Measurements from ENCODE around the gene RAI1. TPM values are rescaled to one million over a fixed set of nuclear protein-coding genes. Genes with fewer than 3 reads are reported as not detected.

The RAI1 gene
- total RNA-seq, 1 experiment from 2014 or later, result 86.3 TPM

DNA sequence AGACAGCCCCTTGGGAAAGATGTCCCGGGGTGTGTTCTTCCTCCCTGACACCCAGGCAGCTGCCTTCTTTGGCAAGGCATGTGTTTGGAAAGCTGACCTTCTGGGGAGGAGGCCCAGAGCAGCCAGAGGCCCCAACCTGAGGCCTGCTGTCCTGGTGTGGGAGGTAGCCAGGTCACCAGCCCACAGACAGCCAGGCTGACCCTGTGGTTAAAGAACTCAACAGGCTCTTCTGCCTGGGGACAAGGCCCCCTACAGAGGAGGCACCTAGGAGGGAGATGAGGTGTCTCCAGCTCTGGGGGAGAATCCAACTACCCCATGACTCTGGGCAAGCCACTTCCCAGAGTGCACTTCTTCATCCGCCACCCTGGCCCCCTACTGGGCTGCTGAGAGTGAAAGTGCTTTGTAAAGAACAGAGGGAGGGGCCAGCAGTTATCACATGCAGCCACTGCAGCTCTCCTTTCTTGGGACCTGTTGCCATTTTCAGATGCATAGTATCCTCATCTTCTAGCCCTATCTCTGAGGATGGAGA lies 168.7 kb downstream of the RAI1 start:
- no peak overlapping the region for H2AFZ ChIP-seq
- no peaks in the 10 kb centered on the region for H3K9me2 ChIP-seq (ENCODE audit: insufficient read depth)
- no peaks in the 10 kb centered on the region for H3K79me2 ChIP-seq (ENCODE audit: low read depth)
- BruUV-seq (replicated peaks), result no TSS peak
- H4K20me1 ChIP-seq (ENCODE audit: insufficient read depth), result no peaks in the 10 kb centered on the region
- H3K4me3 ChIP-seq, result no peak overlapping the region
- H3K27me3 ChIP-seq (ENCODE audit: insufficient read depth, low read depth), result no peaks in the 10 kb centered on the region
- ChIA-PET CTCF (no interaction called here), POLR2A (ENCODE audit: unreplicated experiment) (interaction anchor here (0.7 kb wide), 1 partner anchor 69 kb away, joined by 4 read pairs; no protein-coding TSS in a partner anchor)
- H3K9me3 ChIP-seq (ENCODE audit: insufficient read depth, low read depth), result no peaks in the 10 kb centered on the region
- no peak overlapping the region for H3K27ac ChIP-seq
- peaks cover 36% of the 10 kb centered on the region for H3K4me1 ChIP-seq (replicated peaks; ENCODE audit: insufficient read depth)
- no peaks in the 10 kb centered on the region for H3K36me3 ChIP-seq (ENCODE audit: low read depth)
- peak in 1 of 2 experiments; percentile 44 for DNase-seq
- intact Hi-C loops (cut with micrococcal nuclease; ENCODE audit: unreplicated experiment), result no loop called here
- no peak for TF ChIP-seq EZH2 (IDR thresholded peaks at IDR 0.05; ENCODE audit: low read depth)
- TF ChIP-seq, protein P1, sequence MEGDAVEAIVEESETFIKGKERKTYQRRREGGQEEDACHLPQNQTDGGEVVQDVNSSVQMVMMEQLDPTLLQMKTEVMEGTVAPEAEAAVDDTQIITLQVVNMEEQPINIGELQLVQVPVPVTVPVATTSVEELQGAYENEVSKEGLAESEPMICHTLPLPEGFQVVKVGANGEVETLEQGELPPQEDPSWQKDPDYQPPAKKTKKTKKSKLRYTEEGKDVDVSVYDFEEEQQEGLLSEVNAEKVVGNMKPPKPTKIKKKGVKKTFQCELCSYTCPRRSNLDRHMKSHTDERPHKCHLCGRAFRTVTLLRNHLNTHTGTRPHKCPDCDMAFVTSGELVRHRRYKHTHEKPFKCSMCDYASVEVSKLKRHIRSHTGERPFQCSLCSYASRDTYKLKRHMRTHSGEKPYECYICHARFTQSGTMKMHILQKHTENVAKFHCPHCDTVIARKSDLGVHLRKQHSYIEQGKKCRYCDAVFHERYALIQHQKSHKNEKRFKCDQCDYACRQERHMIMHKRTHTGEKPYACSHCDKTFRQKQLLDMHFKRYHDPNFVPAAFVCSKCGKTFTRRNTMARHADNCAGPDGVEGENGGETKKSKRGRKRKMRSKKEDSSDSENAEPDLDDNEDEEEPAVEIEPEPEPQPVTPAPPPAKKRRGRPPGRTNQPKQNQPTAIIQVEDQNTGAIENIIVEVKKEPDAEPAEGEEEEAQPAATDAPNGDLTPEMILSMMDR (conservative IDR thresholded peaks at IDR 0.05), result no peak
- H3F3A ChIP-seq (ENCODE audit: insufficient read depth, low read depth), result peaks cover 19% of the 10 kb centered on the region; the same call in 1 of the 2 replicates
- H3K4me2 ChIP-seq, result no peak overlapping the region

GRCh38 chr17:17851103-17852002 lies 170.1 kb downstream of the RAI1 start:
- Histone ChIP-seq H2AFZ (no peak overlapping the region), H3K4me2 (no peak overlapping the region), H3K27ac (no peak overlapping the region), H3K4me1 (replicated peaks; ENCODE audit: insufficient read depth) (peaks cover 51% of the 10 kb centered on the region), H4K20me1 (ENCODE audit: insufficient read depth) (no peaks in the 10 kb centered on the region), H3K9me2 (ENCODE audit: insufficient read depth) (no peaks in the 10 kb centered on the region), H3K79me2 (ENCODE audit: low read depth) (no peaks in the 10 kb centered on the region), H3K4me3 (no peak overlapping the region), H3F3A (ENCODE audit: insufficient read depth, low read depth) (peaks cover 29% of the 10 kb centered on the region; the same call in 1 of the 2 replicates), H3K36me3 (ENCODE audit: low read depth) (no peaks in the 10 kb centered on the region), H3K27me3 (ENCODE audit: insufficient read depth, low read depth) (no peaks in the 10 kb centered on the region), H3K9me3 (ENCODE audit: insufficient read depth, low read depth) (no peaks in the 10 kb centered on the region)
- no TSS peak for BruUV-seq (replicated peaks)
- DNase-seq, result no peak
- TF ChIP-seq, protein P1 (conservative IDR thresholded peaks at IDR 0.05), result no peak
- TF ChIP-seq EZH2 (IDR thresholded peaks at IDR 0.05; ENCODE audit: low read depth), result no peak
- intact Hi-C loops (cut with micrococcal nuclease; ENCODE audit: unreplicated experiment), result no loop called here
- POLR2A ChIA-PET (ENCODE audit: unreplicated experiment), result no interaction called here
- CTCF ChIA-PET, result interaction anchor here (0.6 kb wide), 1 partner anchor 12 kb away, joined by 6 read pairs; no protein-coding TSS in a partner anchor

DNA sequence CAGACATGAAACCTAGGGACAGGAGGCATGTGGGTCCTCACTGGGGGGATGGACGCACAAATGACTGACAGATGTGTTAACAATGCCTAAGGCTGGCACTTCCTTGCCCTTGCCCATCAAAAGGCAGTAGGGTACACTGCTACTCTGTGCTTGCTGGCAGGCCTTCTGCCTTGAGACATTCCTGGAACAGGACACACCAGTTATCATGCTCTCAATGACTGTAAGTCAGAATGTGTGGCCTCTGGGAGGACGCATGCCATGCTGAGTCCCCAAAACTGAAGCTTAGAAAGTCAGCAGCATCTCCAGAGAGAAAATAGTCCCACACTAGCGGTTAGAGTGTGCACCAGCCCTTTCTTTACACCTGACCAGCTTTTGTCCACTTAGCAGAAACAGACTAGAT lies 171.7 kb downstream of the RAI1 start:
- TF ChIP-seq, protein P1 (conservative IDR thresholded peaks at IDR 0.05), result no peak
- TF ChIP-seq EZH2 (IDR thresholded peaks at IDR 0.05; ENCODE audit: low read depth), result no peak
- intact Hi-C loops (cut with micrococcal nuclease; ENCODE audit: unreplicated experiment), result no loop called here

More for the DNA sequence above, 171.7 kb downstream of the RAI1 start:
- Histone ChIP-seq H3K79me2 (ENCODE audit: low read depth) (no peaks in the 10 kb centered on the region), H4K20me1 (ENCODE audit: insufficient read depth) (no peaks in the 10 kb centered on the region), H3K27me3 (ENCODE audit: insufficient read depth, low read depth) (no peaks in the 10 kb centered on the region), H3K27ac (peak overlapping the region; percentile 86), H3K36me3 (ENCODE audit: low read depth) (no peaks in the 10 kb centered on the region), H2AFZ (no peak overlapping the region), H3K4me1 (replicated peaks; ENCODE audit: insufficient read depth) (peaks cover 58% of the 10 kb centered on the region), H3K4me2 (peak overlapping the region; percentile 43), H3K4me3 (no peak overlapping the region), H3K9me3 (ENCODE audit: insufficient read depth, low read depth) (no peaks in the 10 kb centered on the region), H3F3A (ENCODE audit: insufficient read depth, low read depth) (peaks cover 29% of the 10 kb centered on the region; the same call in 1 of the 2 replicates), H3K9me2 (ENCODE audit: insufficient read depth) (no peaks in the 10 kb centered on the region)
- ChIA-PET CTCF (no interaction called here), POLR2A (ENCODE audit: unreplicated experiment) (interaction anchor here (1.2 kb wide), 1 partner anchor 14 kb away, joined by 12 read pairs; no protein-coding TSS in a partner anchor)
- DNase-seq, result no peak
- no TSS peak for BruUV-seq (replicated peaks)

All from PC-9 (cell line).